GM12878 (cell line): ENCODE measurements around the gene WDR64. TPM values are rescaled to one million over a fixed set of nuclear protein-coding genes. Genes with fewer than 3 reads are reported as not detected.

Source experiments
- ATAC-seq: fragments of 200-7000 bp; cut with Tn5 transposase; 3 replicates; pipeline ENCODE4 v1.9.1; 2020; ENCODE audit warnings: mild to moderate bottlenecking, moderate library complexity
- BruUV-seq: library from RNA; stranded (reverse); fragments of 400-500 nt; replicated peaks from 2 replicates; lab custom pipeline; 2021; lab: Mats Ljungman, UMichigan
- CTCF ChIA-PET: fragments of 300-600 bp; sonication (Branson Sonifier 250); formaldehyde crosslinking; extraction: SDS; loops from one replicate; lab custom pipeline; 2021; ENCODE audit warnings: inconsistent platforms; lab: Yijun Ruan, JAX
- POLR2A ChIA-PET: fragments of 350-600 bp; formaldehyde crosslinking; extraction: SDS; loops from one replicate; lab custom pipeline; 2021; ENCODE audit warnings: inconsistent platforms; lab: Charles Lee
- RAD21 ChIA-PET: fragments of 300-600 bp; sonication (Branson Sonifier 250); formaldehyde crosslinking; loops from one replicate; lab custom pipeline; 2023; ENCODE audit warnings: antibody characterized with exemption; ENCODE audit not compliant: unreplicated experiment; lab: Charles Lee
- SMC1A ChIA-PET: fragments of 300-600 bp; sonication (Branson Sonifier 250); formaldehyde crosslinking; loops from one replicate; lab custom pipeline; 2023; ENCODE audit not compliant: unreplicated experiment, uncharacterized antibody; lab: Charles Lee
- DNase-seq: peaks from one replicate; pipeline ENCODE4 v3.0.0-alpha.2; 2011; ENCODE audit warnings: low read depth, low spot score
- FAIRE-seq: peaks from 3 replicates; lab custom pipeline; 2011; peaks lifted over from hg19 to GRCh38; lab: Jason Lieb, UNC
- H2AFZ ChIP-seq: 2 replicates; pipeline ENCODE4 v1.6.0; 2011; ENCODE audit warnings: low read depth, low read length, control low read depth; ENCODE audit not compliant: control insufficient read depth
- H3K27ac ChIP-seq: 2 replicates; pipeline ENCODE4 v1.5.1; 2011; ENCODE audit warnings: control low read depth; ENCODE audit not compliant: control insufficient read depth, insufficient read depth
- H3K27me3 ChIP-seq, 2 experiments: replicated peaks in 1 of 2; 2 replicates each; pipeline versions ENCODE4 v1.6.0 to v1.6.1; 2011; ENCODE audit warnings: low read length in 1 of 2; ENCODE audit not compliant: control insufficient read depth in 2 of 2, insufficient read depth in 2 of 2
- H3K36me3 ChIP-seq, 2 experiments: 2 replicates each; pipeline ENCODE4 v1.5.1; 2011; ENCODE audit warnings: low read length in 1 of 2; ENCODE audit not compliant: control insufficient read depth in 2 of 2, insufficient read depth in 2 of 2
- H3K4me1 ChIP-seq: 2 replicates; pipeline ENCODE4 v1.6.1; 2011; ENCODE audit warnings: mild to moderate bottlenecking, low read length, moderate library complexity, mixed read lengths; ENCODE audit not compliant: control insufficient read depth, insufficient read depth
- H3K4me2 ChIP-seq: 2 replicates; pipeline ENCODE4 v1.6.0; 2011; ENCODE audit warnings: control low read depth; ENCODE audit not compliant: control insufficient read depth, insufficient read depth
- H3K4me3 ChIP-seq: fragments of 200-600 bp; sonication (generic); 2 replicates; pipeline ENCODE4 v1.5.1; 2016
- H3K79me2 ChIP-seq: 2 replicates; pipeline ENCODE4 v1.6.0; 2011; ENCODE audit warnings: low read length; ENCODE audit not compliant: control insufficient read depth, insufficient read depth
- H3K9ac ChIP-seq: 2 replicates; pipeline ENCODE4 v1.8.0; 2011; ENCODE audit warnings: low read length, control low read depth, mixed read lengths; ENCODE audit not compliant: control insufficient read depth, insufficient read depth
- H3K9me3 ChIP-seq: replicated peaks from 3 replicates; pipeline ENCODE4 v1.5.1; 2011; ENCODE audit warnings: mild to moderate bottlenecking, low read length; ENCODE audit not compliant: control insufficient read depth, insufficient read depth
- H4K20me1 ChIP-seq: 2 replicates; pipeline ENCODE4 v1.6.0; 2011; ENCODE audit not compliant: control insufficient read depth, insufficient read depth
- ASH2L ChIP-seq: fragments of 300-600, 200-600 bp; sonication (generic); IDR thresholded peaks from 2 replicates; pipeline ENCODE4 v1.6.1; 2017; ENCODE audit warnings: low read depth, mild to moderate bottlenecking, borderline replicate concordance
- ETV6 ChIP-seq, 2 experiments: fragments of 450-650 bp in 1 of 2; IDR thresholded peaks in 1 of 2; conservative IDR thresholded peaks in 1 of 2; 2 replicates each; pipeline ENCODE4 v1.6.1; 2014; ENCODE audit warnings: antibody characterized with exemption in 1 of 2, borderline replicate concordance in 1 of 2, low read depth in 1 of 2, mild to moderate bottlenecking in 1 of 2, moderate library complexity in 1 of 2
- EZH2 ChIP-seq: IDR thresholded peaks from 2 replicates; pipeline ENCODE4 v1.6.1; 2012; ENCODE audit warnings: low read depth, mild to moderate bottlenecking, control low read depth, inconsistent platforms, low read length, borderline replicate concordance; ENCODE audit not compliant: control insufficient read depth
- NFXL1 ChIP-seq: fragments of 450-650 bp; IDR thresholded peaks from 2 replicates; pipeline ENCODE4 v1.6.1; 2017; ENCODE audit warnings: antibody characterized with exemption, mild to moderate bottlenecking, borderline replicate concordance
- RAD51 ChIP-seq: fragments of 450-650 bp; IDR thresholded peaks from 2 replicates; pipeline ENCODE4 v1.6.1; 2016; ENCODE audit warnings: moderate library complexity, mild to moderate bottlenecking, inconsistent platforms
- WRNIP1 ChIP-seq: IDR thresholded peaks from 2 replicates; pipeline ENCODE4 v1.6.1; 2011; ENCODE audit warnings: low read depth, low read length, improper control_type of control experiment, borderline replicate concordance
- WGBS: methylation state at CpG from one replicate; pipeline ENCODE4 v1.1.6; 2016; ENCODE audit warnings: low lambda C conversion rate; ENCODE audit not compliant: insufficient replicate concordance, insufficient coverage; ENCODE audit errors: missing lambda C conversion rate; 5-methylcytosine and 5-hydroxymethylcytosine counted together
- in situ Hi-C: fragments of 300-500 bp; cut with MboI; formaldehyde crosslinking; loops from 9 replicates; pipeline ENCODE4 v1.14.3; 2018; ENCODE audit warnings: mixed read lengths
- intact Hi-C: fragments of 100-400 bp; cut with micrococcal nuclease; formaldehyde crosslinking; loops from one replicate; pipeline ENCODE4 v1.14.2; 2022; ENCODE audit not compliant: unreplicated experiment
- polyA plus RNA-seq, 11 experiments: library from polyadenylated mRNA; depleted of rRNA in 4 of 11; unstranded in 6 of 11; stranded (reverse) in 5 of 11; fragments of >200 nt; fragmentation: Nextera tagmentation in 4 of 11; fragmentation: Illumina TruSeq in 1 of 11; extraction: Ambion mirVana in 4 of 11; extraction: Trizol in 1 of 11; gene quantifications; 1 replicate in 1 of 11; 2 replicates in 10 of 11; pipeline versions ENCODE4 v1.2.1 to v1.2.3, GENCODE V29; 2011 to 2016; ENCODE audit warnings: inconsistent platforms in 2 of 11, missing spikeins in 2 of 11, low read depth in 1 of 11
- total RNA-seq, 4 experiments: library from RNA; depleted of rRNA in 3 of 4; stranded (reverse); fragments of >200 nt in 3 of 4; fragmentation: Illumina TruSeq in 1 of 4; extraction: Trizol in 1 of 4; gene quantifications; 2 replicates each; pipeline versions ENCODE4 v1.2.1 to v1.2.3, GENCODE V29; 2013 to 2021
- TF ChIP-seq, protein P1 (sequence below): fragments of 450-650 bp; formaldehyde crosslinking; IDR thresholded peaks from 2 replicates; pipeline ENCODE4 v1.5.0; 2022; ENCODE audit warnings: mild to moderate bottlenecking, missing genetic modification characterization
- TF ChIP-seq, protein P2 (sequence below): fragments of 150-350 bp; IDR thresholded peaks from 2 replicates; pipeline ENCODE4 v1.6.1; 2016; ENCODE audit warnings: low read depth, low read length

Gene WDR64
- total and polyA plus RNA-seq, 10 of the 15 experiments (the other 5 are each of a cell fraction or from before 2014, with no cell fraction given): 0.01 TPM; not detected in 9

DNA sequence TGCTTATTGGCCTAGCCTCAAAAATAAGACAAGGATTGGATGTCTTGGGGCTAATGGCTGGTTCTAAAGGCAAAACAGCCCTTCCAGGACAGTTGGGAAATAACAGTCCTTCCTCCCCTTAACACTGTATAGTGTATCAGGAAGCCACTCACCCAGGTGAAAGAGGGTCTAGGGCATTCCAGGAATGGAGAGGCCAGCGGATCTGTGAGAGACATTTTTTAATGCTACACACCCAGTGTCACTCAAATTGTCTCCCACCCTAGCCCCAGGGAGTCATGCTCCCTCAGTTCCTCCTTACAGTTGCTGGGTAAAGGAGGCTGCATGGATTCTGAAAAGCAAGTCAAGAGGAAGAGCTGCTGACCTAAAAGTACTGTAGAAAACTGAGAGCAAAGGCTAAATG lies 171.8 kb downstream of the WDR64 start:
- H3K4me2 ChIP-seq: no peak overlapping the region
- no peaks in the 10 kb centered on the region for H4K20me1 ChIP-seq
- no peak overlapping the region for H2AFZ ChIP-seq
- WGBS: 31% methylated on average over 1 of the region's 1 CpG
- CTCF ChIA-PET: no interaction called here
- no peak for ATAC-seq
- no peak for FAIRE-seq
- no peak overlapping the region for H3K4me3 ChIP-seq
- SMC1A ChIA-PET: interaction anchor here (1.4 kb wide), 1 partner anchor 19 kb away, joined by 5 read pairs; no protein-coding TSS in a partner anchor
- H3K36me3 ChIP-seq: no peaks in the 10 kb centered on the region
- no peak overlapping the region for H3K27ac ChIP-seq
- no peak overlapping the region for H3K9ac ChIP-seq
- no TSS peak for BruUV-seq
- POLR2A ChIA-PET: no interaction called here
- no peaks in the 10 kb centered on the region for H3K27me3 ChIP-seq
- in situ Hi-C loops: no loop called here
- TF ChIP-seq, protein P1, sequence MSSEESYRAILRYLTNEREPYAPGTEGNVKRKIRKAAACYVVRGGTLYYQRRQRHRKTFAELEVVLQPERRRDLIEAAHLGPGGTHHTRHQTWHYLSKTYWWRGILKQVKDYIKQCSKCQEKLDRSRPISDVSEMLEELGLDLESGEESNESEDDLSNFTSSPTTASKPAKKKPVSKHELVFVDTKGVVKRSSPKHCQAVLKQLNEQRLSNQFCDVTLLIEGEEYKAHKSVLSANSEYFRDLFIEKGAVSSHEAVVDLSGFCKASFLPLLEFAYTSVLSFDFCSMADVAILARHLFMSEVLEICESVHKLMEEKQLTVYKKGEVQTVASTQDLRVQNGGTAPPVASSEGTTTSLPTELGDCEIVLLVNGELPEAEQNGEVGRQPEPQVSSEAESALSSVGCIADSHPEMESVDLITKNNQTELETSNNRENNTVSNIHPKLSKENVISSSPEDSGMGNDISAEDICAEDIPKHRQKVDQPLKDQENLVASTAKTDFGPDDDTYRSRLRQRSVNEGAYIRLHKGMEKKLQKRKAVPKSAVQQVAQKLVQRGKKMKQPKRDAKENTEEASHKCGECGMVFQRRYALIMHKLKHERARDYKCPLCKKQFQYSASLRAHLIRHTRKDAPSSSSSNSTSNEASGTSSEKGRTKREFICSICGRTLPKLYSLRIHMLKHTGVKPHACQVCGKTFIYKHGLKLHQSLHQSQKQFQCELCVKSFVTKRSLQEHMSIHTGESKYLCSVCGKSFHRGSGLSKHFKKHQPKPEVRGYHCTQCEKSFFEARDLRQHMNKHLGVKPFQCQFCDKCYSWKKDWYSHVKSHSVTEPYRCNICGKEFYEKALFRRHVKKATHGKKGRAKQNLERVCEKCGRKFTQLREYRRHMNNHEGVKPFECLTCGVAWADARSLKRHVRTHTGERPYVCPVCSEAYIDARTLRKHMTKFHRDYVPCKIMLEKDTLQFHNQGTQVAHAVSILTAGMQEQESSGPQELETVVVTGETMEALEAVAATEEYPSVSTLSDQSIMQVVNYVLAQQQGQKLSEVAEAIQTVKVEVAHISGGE (CRISPR knock-in tag): peak; percentile 51; the same call in 1 of the 2 replicates
- no peak for TF ChIP-seq ETV6 (conservative IDR thresholded peaks at IDR 0.05 in 1 of 2, IDR thresholded peaks at IDR 0.05 in 1 of 2; ENCODE audit: borderline replicate concordance in 1 of 2, low read depth in 1 of 2)
- no peak for TF ChIP-seq RAD51
- TF ChIP-seq NFXL1: no peak
- TF ChIP-seq, protein P2, sequence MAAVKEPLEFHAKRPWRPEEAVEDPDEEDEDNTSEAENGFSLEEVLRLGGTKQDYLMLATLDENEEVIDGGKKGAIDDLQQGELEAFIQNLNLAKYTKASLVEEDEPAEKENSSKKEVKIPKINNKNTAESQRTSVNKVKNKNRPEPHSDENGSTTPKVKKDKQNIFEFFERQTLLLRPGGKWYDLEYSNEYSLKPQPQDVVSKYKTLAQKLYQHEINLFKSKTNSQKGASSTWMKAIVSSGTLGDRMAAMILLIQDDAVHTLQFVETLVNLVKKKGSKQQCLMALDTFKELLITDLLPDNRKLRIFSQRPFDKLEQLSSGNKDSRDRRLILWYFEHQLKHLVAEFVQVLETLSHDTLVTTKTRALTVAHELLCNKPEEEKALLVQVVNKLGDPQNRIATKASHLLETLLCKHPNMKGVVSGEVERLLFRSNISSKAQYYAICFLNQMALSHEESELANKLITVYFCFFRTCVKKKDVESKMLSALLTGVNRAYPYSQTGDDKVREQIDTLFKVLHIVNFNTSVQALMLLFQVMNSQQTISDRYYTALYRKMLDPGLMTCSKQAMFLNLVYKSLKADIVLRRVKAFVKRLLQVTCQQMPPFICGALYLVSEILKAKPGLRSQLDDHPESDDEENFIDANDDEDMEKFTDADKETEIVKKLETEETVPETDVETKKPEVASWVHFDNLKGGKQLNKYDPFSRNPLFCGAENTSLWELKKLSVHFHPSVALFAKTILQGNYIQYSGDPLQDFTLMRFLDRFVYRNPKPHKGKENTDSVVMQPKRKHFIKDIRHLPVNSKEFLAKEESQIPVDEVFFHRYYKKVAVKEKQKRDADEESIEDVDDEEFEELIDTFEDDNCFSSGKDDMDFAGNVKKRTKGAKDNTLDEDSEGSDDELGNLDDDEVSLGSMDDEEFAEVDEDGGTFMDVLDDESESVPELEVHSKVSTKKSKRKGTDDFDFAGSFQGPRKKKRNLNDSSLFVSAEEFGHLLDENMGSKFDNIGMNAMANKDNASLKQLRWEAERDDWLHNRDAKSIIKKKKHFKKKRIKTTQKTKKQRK: no peak
- TF ChIP-seq EZH2: no peak
- no peak for TF ChIP-seq WRNIP1
- TF ChIP-seq ASH2L: no peak
- no peaks in the 10 kb centered on the region for H3K79me2 ChIP-seq
- RAD21 ChIA-PET: interaction anchor here (1.6 to 1.8 kb wide), 2 partner anchors 10 to 13 kb away, joined by 4 to 8 read pairs; no protein-coding TSS in a partner anchor
- intact Hi-C loops: no loop called here
- no peak for DNase-seq
- no peaks in the 10 kb centered on the region for H3K9me3 ChIP-seq
- no peaks in the 10 kb centered on the region for H3K4me1 ChIP-seq
